Measurements from ENCODE around the gene PSMC5. TPM values are rescaled to one million over a fixed set of nuclear protein-coding genes. Genes with fewer than 3 reads are reported as not detected.
"Not testable (repeated sequence)": the region's sequence is repeated elsewhere in the genome, so short reads cannot be mapped to it uniquely, and the experiment has no call there.

Gene PSMC5
- polyA plus RNA-seq (2014; cell fraction: cytosol; rRNA removed): 36.5 and 48.9 TPM in 2 replicates
- polyA plus RNA-seq (2014; cell fraction: nucleus; rRNA removed): 74.0 and 127 TPM in 2 replicates

- peak; percentile 97 for DNase-seq (ENCODE audit: low spot score)
Measured at GRCh38 chr17:63827002-63827800, at the start of gene PSMC5, which contains the start of gene FTSJ3. PSMC5 (plus strand) TSS chr17:63827431; CDS start chr17:63827491, 60 bp downstream. FTSJ3 (minus strand) TSS chr17:63827663; CDS start chr17:63826902, 761 bp downstream.

- no peak for DNase-seq (ENCODE audit: low spot score)
Measured at GRCh38 chr17:63780507-63780906, 46.7 kb upstream of the PSMC5 start.

- no peak for DNase-seq (ENCODE audit: low spot score)
Measured at GRCh38 chr17:63780928-63781327, 46.3 kb upstream of the PSMC5 start.

- no peak for DNase-seq (ENCODE audit: low spot score)
Measured at GRCh38 chr17:63783522-63783921, 43.7 kb upstream of the PSMC5 start.

- DNase-seq (ENCODE audit: low spot score): no peak
Measured at GRCh38 chr17:63785556-63785955, 41.7 kb upstream of the PSMC5 start.

GRCh38 chr17:63786117-63786516, 41.1 kb upstream of the PSMC5 start:
- DNase-seq (ENCODE audit: low spot score): no peak

- DNase-seq (ENCODE audit: low spot score): no peak
Measured at GRCh38 chr17:63786971-63787711, 40.1 kb upstream of the PSMC5 start.

GRCh38 chr17:63790057-63790456, 37.2 kb upstream of the PSMC5 start:
- no peak for DNase-seq (ENCODE audit: low spot score)

- no peak for DNase-seq (ENCODE audit: low spot score)
Measured at GRCh38 chr17:63792055-63792729, 35.0 kb upstream of the PSMC5 start.

- DNase-seq (ENCODE audit: low spot score): not testable (repeated sequence)
Measured at GRCh38 chr17:63796375-63796774, 30.9 kb upstream of the PSMC5 start.

- no peak for DNase-seq (ENCODE audit: low spot score)
Measured at GRCh38 chr17:63798572-63799106, 28.6 kb upstream of the PSMC5 start.

- DNase-seq (ENCODE audit: low spot score): no peak
Measured at GRCh38 chr17:63800783-63801182, 26.4 kb upstream of the PSMC5 start.

- no peak for DNase-seq (ENCODE audit: low spot score)
Measured at GRCh38 chr17:63804328-63804727, 22.9 kb upstream of the PSMC5 start.

- DNase-seq (ENCODE audit: low spot score): no peak
Measured at GRCh38 chr17:63805591-63805990, 21.6 kb upstream of the PSMC5 start.

GRCh38 chr17:63809970-63810369, 17.3 kb upstream of the PSMC5 start:
- DNase-seq (ENCODE audit: low spot score): no peak

GRCh38 chr17:63816123-63816522, 11.1 kb upstream of the PSMC5 start:
- no peak for DNase-seq (ENCODE audit: low spot score)

- DNase-seq (ENCODE audit: low spot score): no peak
Measured at GRCh38 chr17:63816669-63817068, 10.6 kb upstream of the PSMC5 start.

GRCh38 chr17:63817736-63818385, 9.4 kb upstream of the PSMC5 start:
- no peak for DNase-seq (ENCODE audit: low spot score)

GRCh38 chr17:63819131-63819530, 8.1 kb upstream of the PSMC5 start:
- no peak for DNase-seq (ENCODE audit: low spot score)

GRCh38 chr17:63819585-63820537, 7.4 kb upstream of the PSMC5 start:
- no peak for DNase-seq (ENCODE audit: low spot score)

All from SK-N-DZ (cell line).